Measurements from ENCODE around the gene RFK.

The RFK gene

GRCh38 chr9:76405868-76406267 lies 11.6 kb upstream of the RFK start:
- DNase-seq, result no peak

DNA sequence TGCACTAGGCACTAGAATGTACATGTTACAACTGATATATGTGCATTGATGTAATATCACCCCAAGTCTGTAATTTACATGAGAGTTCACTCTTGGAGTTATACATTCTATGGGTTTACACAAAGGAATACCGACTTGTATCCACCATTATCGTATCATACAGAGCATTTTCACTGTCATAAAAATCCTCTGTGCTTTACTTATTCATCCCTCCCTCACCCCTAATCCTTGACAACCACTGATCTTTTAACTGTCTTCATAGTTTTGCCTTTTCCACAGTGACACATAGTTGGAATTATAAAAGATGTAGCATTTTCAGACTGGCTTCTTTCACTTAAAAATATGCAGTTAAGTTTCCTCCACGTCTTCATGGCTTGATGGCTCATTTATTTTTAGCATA lies 11.1 kb upstream of the RFK start:
- no peak for DNase-seq

- DNase-seq, result no peak
These were observed 10.2 kb upstream of the RFK start for GRCh38 chr9:76404401-76404800.

- DNase-seq, result no peak
These were observed 9.1 kb upstream of the RFK start for GRCh38 chr9:76403352-76403751.

DNA sequence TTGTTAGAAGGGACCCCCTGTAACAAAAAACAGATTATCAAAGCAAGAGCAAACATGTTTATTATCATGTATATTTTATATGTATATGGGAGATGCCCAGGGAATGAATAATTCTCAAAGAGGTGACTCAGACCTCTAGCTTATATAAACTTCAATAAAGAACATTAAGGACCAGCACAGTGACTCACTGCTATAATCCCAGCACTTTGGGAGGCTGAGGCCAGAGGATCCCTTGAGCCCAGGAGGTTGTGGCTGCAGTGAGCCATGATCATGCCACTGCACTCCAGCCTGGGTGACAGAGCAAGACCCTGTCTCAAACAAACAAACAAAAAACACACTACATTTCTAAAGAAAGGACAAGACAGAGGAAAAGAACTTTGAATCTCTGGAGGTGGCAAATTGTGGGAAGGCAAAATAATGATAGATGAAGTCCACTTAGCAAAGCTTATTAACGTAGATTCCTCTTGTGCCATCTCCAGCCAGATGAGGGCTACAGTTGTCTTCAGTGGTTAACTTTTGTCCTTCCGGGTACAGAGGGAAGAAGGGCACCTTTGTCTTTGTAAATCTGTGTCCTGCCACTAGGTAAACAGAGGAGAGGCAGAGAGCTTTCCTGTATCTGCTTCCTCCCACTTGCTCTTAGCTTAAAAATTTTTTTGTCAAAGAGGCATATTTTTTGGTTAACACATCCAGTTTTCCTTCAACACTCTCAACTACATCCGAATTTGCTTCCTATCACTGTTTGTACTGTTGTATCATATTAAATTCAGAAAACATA lies 7.5 kb upstream of the RFK start:
- DNase-seq, result no peak

DNA sequence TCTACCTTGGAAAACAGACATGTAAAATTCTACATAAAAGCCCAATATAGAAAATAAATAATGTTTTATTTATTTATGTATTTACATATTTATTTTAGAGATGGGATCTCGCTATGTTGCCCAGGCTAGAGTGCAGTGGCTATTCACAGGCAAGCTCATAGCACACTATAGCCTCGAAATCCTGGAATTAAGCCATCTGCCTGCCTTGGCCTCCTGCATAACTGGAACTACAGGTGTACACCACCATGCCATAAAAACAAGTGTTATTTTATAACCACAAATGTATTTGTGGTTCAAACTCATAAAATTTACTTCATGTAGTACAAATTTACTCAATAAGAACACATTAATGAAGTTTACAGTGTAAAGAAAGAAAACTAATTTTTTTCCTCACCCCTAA lies 7.0 kb upstream of the RFK start:
- DNase-seq, result no peak

GRCh38 chr9:76400534-76401096 lies 6.4 kb upstream of the RFK start:
- no peak for DNase-seq

GRCh38 chr9:76399856-76400255 lies 5.6 kb upstream of the RFK start:
- DNase-seq, result no peak

GRCh38 chr9:76396597-76396996 lies 2.4 kb upstream of the RFK start:
- DNase-seq, result no peak

- DNase-seq, result no peak
These were observed 1.9 kb upstream of the RFK start for GRCh38 chr9:76396144-76396543.

DNA sequence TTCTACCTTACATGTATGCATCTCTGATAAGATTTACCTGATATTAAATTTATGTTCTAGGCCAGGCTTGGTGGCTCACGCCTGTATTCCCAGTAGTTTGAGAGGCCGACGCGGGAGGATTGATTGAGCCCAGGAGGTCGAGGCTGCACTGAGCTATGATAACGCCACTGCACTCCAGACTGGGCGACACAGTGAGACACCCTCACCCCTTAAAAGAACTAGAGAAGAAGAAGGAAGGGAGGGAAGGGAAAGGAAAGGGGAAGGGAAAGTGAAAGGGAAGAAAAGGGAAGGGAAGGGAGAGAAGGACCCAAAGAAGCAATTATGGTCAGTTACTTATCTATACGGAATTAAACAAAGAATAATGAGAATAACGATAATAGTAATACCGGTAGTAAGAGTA lies 1.2 kb upstream of the RFK start:
- no peak for DNase-seq

GRCh38 chr9:76394960-76395252 lies 680 bp upstream of the RFK start:
- no peak for DNase-seq

GRCh38 chr9:76390656-76391055 lies 3.6 kb downstream of the RFK start:
- no peak for DNase-seq

DNA sequence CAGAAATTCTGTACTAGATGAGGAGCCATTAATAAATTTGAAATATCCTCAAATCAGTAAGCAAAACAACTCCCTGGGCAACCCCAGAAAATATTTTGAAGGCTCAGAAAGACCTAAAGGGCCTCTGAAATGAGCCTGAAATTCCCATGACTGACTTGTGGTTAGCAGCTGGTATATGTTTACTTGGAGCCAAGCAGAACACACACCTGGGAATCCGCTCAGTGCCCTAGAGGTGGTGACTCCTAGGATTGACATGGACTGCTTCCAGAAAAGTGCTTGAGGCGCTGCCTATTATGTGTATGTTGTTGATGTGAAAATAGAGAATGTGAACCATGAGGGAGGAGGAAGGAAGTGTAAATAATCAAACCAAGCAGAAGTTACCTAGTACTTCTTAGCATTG lies 14.7 kb downstream of the RFK start:
- no peak for DNase-seq

DNA sequence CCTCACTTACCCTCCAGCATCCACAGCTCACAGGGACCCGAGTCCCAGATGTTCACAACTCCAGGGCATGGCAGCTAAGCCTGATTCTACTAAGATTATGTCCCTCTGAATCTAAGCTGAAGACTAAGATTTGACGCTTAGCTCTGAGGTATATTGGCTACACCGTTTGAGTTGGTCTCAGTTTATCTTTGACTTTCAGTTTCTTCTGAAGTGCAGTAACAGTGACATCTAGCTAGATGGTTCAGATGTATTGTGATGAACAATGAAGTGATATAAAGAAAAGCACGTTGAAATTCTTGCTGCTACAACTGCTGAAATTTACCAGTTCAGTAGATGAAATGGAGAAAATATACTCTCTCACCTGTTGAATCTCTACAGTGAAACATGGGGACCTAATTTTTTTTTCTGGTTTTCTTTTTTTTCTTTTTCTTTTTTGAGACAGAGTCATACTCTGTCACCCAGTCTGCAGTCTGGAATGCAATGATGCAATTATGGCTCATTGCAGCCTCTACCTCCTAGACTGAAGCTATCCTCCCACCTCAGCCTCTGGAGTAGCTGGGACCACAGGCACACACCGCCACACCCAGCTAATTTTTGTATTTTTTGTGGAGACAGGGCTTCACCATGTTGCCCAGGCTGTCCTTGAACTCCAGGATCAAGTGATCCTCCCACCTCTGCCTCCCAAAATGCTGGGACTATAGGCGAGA lies 15.7 kb downstream of the RFK start:
- DNase-seq, result no peak

GRCh38 chr9:76377791-76378190 lies 16.4 kb downstream of the RFK start:
- no peak for DNase-seq

DNA sequence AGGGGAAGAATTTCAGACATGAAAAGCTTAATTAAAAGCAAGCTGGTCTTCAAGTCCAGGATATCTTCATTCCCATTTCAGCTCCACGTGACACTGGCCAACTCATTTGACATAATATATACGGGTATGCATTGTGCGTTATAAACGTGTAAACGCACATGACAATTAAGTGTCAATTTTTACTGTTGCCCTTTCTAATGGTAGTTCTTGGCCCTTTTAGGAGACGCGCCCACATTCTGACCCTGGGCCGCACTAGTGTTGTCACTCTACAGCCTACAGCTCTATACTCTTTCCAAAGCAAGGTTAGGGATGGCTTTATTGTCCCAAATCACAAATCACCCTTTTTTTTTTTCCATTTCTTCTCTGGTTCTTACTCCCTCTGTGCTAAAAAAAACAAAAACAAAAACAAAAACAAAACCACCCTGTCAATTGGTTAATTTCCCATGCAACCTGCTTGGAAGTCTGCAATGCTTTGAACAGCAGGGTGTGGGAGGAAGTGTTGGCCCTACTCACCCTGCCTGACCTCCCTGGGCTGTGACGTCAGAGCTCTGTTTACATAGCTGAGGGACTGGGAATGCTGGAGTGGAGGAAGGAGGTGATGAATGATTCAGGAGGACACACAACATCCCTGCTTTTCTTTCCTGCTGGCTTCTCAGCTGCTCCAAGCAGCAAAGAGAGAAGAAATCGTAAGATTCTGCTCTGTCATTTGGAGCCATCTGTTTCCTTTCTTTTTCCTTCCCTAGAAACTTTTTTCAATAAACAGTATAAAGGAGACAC lies 19.3 kb downstream of the RFK start:
- no peak for DNase-seq

- DNase-seq, result no peak
These were observed 20.3 kb downstream of the RFK start for GRCh38 chr9:76373784-76374474.

DNA sequence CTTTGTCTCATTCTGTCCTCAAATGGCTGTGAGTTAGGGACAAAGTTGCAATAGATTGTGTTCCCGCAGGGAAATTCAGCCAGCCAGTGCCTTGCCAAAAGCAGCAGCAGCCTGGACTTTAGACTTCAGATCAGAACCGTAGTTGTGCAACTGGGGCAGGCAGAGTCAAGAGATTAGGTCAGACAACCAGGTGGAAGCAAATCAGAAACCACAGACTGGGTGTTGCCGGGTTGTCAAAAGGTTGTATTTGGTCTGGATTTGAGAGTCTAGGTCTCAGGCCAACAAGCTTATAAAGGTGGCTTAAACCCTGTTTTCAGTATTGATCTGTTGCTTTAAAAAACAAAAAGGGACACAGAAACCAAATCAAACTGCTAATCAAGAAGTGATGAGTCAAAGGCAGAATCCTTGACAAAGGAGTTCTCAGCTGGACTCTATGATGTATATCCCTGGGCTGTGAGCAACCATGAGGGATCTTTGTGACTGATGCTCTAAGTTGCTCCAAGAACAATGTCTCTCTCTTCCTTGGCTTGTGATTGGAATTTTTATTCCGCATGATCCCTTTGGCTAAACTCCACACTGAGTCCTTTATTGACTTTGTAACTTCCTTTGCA lies 20.9 kb downstream of the RFK start:
- no peak for DNase-seq

DNA sequence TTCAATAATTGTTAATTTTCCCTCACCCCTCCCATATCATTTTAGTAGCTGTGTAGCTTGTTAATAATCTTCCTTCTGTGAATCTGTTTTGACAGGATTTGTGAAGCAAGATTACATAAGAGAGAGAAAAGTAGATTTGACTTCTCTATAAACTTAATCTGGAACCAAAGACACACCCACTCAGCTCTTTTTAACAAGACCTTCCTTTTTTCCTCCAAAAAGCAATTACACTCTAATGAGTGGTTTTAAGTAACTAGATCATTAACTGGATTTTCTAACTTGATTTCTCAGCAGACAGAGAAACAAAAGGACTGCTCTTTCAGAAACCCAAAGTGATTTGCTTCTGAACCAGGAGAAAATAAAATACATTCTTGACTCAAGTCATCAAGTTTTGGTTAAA lies 21.9 kb downstream of the RFK start:
- no peak for DNase-seq

DNA sequence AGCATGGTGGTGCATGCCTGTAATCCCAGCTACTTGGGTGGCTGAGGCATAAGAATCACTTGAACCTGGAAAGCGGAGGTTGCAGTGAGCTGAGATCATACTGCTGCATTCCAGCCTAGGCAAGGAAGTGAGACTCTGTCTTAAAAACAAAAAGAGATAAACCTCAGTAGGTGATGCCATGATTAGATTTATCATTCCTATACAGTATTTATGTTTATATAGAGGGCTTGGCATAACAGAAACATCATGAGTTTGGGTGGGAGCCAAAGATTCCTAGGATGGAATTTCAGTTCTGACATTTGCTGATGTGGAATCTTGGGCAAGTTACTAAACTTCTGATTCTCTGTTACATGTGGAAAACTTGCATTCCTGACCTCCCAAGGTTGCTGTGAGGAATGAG lies 22.3 kb downstream of the RFK start:
- DNase-seq, result no peak

GRCh38 chr9:76370396-76371023 lies 23.7 kb downstream of the RFK start:
- no peak for DNase-seq
